ENCODE results near the gene RUNX2. TPM values are rescaled to one million over a fixed set of nuclear protein-coding genes. Genes with fewer than 3 reads are reported as not detected.
"Not testable (repeated sequence)": the region's sequence is repeated elsewhere in the genome, so short reads cannot be mapped to it uniquely, and the experiment has no call there.

Gene RUNX2
- total and polyA plus RNA-seq, 2 experiments from 2014 or later, result 0.66 to 1.7 TPM

GRCh38 chr6:45558858-45559257, 230.7 kb downstream of the RUNX2 start:
- no peaks in the 10 kb centered on the region for H3K9me3 Mint-ChIP-seq

DNA sequence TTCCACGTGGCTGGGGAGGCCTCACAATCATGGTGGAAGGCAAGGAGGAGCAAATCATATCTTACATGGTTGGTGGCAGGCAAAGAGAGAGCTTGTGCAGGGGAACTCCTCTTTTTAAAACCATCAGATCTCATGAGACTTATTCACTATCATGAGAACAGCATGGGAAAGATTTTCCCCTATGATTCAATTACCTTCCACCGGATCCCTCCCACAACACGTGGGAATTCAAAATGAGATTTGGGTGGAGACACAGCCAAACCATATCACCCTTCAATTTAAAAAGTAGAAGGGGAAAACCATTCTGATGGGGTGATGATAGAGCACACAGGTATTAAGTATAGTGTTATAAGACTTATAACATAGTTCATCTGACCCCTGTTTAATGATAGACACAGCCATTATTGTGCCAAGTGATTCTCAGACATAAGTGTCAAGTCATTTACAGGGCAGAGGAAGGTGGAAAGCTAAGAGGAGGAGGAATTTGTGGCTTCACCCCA, 232.2 kb downstream of the RUNX2 start:
- H3K4me1 ChIP-seq (ENCODE audit: insufficient read depth); H3K27me3 ChIP-seq (ENCODE audit: insufficient read depth); H3K4me2 ChIP-seq; H3K27ac ChIP-seq (ENCODE audit: low read depth); H2AFZ ChIP-seq; H3K79me2 ChIP-seq (replicated peaks; ENCODE audit: insufficient read depth); H3K4me1 Mint-ChIP-seq; H3K4me3 ChIP-seq; DNase-seq (ENCODE audit: low spot score); H3K36me3 ChIP-seq (ENCODE audit: insufficient read depth); H4K20me1 ChIP-seq (replicated peaks; ENCODE audit: insufficient read depth); ATAC-seq; H3K4me3 Mint-ChIP-seq; H3K9me3 Mint-ChIP-seq; H3K9me2 ChIP-seq (ENCODE audit: insufficient read depth); H3F3A ChIP-seq (replicated peaks; ENCODE audit: low read depth); H3K36me3 Mint-ChIP-seq (ENCODE audit: low read depth); H3K27me3 Mint-ChIP-seq (ENCODE audit: insufficient read depth, low read depth, poor library complexity); H3K27ac Mint-ChIP-seq: not testable (repeated sequence)

More at GRCh38 chr6:45558858-45559257, 230.7 kb downstream of the RUNX2 start:
- Histone ChIP-seq H3K4me2 (no peak overlapping the region), H3K27ac (ENCODE audit: low read depth) (no peak overlapping the region), H2AFZ (no peak overlapping the region), H3F3A (replicated peaks; ENCODE audit: low read depth) (no peaks in the 10 kb centered on the region), H3K36me3 (ENCODE audit: insufficient read depth) (no peaks in the 10 kb centered on the region), H3K27me3 (ENCODE audit: insufficient read depth) (no peaks in the 10 kb centered on the region), H4K20me1 (replicated peaks; ENCODE audit: insufficient read depth) (no peaks in the 10 kb centered on the region), H3K4me3 (no peak overlapping the region), H3K9me2 (ENCODE audit: insufficient read depth) (peaks cover 7% of the 10 kb centered on the region; the same call in 1 of the 2 replicates), H3K79me2 (replicated peaks; ENCODE audit: insufficient read depth) (no peaks in the 10 kb centered on the region), H3K4me1 (ENCODE audit: insufficient read depth) (no peaks in the 10 kb centered on the region)
- H3K36me3 Mint-ChIP-seq (ENCODE audit: low read depth), result no peaks in the 10 kb centered on the region
- ATAC-seq (no peak), DNase-seq (ENCODE audit: low spot score) (no peak)
- H3K4me1 Mint-ChIP-seq, result peaks cover 3% of the 10 kb centered on the region; the same call in 1 of the 3 replicates
- H3K27me3 Mint-ChIP-seq (ENCODE audit: insufficient read depth, low read depth, poor library complexity), result peaks cover 4% of the 10 kb centered on the region
- TF ChIP-seq, protein P1, sequence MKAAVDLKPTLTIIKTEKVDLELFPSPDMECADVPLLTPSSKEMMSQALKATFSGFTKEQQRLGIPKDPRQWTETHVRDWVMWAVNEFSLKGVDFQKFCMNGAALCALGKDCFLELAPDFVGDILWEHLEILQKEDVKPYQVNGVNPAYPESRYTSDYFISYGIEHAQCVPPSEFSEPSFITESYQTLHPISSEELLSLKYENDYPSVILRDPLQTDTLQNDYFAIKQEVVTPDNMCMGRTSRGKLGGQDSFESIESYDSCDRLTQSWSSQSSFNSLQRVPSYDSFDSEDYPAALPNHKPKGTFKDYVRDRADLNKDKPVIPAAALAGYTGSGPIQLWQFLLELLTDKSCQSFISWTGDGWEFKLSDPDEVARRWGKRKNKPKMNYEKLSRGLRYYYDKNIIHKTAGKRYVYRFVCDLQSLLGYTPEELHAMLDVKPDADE (IDR thresholded peaks at IDR 0.05), result no peak
- TF ChIP-seq, protein P2, sequence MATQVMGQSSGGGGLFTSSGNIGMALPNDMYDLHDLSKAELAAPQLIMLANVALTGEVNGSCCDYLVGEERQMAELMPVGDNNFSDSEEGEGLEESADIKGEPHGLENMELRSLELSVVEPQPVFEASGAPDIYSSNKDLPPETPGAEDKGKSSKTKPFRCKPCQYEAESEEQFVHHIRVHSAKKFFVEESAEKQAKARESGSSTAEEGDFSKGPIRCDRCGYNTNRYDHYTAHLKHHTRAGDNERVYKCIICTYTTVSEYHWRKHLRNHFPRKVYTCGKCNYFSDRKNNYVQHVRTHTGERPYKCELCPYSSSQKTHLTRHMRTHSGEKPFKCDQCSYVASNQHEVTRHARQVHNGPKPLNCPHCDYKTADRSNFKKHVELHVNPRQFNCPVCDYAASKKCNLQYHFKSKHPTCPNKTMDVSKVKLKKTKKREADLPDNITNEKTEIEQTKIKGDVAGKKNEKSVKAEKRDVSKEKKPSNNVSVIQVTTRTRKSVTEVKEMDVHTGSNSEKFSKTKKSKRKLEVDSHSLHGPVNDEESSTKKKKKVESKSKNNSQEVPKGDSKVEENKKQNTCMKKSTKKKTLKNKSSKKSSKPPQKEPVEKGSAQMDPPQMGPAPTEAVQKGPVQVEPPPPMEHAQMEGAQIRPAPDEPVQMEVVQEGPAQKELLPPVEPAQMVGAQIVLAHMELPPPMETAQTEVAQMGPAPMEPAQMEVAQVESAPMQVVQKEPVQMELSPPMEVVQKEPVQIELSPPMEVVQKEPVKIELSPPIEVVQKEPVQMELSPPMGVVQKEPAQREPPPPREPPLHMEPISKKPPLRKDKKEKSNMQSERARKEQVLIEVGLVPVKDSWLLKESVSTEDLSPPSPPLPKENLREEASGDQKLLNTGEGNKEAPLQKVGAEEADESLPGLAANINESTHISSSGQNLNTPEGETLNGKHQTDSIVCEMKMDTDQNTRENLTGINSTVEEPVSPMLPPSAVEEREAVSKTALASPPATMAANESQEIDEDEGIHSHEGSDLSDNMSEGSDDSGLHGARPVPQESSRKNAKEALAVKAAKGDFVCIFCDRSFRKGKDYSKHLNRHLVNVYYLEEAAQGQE (IDR thresholded peaks at IDR 0.05; ENCODE audit: unreplicated experiment), result no peak
- TF ChIP-seq ZNF114 (CRISPR knock-in tag; IDR thresholded peaks at IDR 0.05) (no peak), POLR2AphosphoS5 (IDR thresholded peaks at IDR 0.05; ENCODE audit: low read depth) (no peak), STAT1 (IDR thresholded peaks at IDR 0.05; ENCODE audit: unreplicated experiment) (no peak), NANOG (IDR thresholded peaks at IDR 0.05; ENCODE audit: borderline replicate concordance) (no peak), ZNF331 (CRISPR knock-in tag; IDR thresholded peaks at IDR 0.05; ENCODE audit: low read depth) (no peak), CTCF (conservative IDR thresholded peaks at IDR 0.05; ENCODE audit: low read depth in 2 of 2) (no peak), CREB1 (CRISPR knock-in tag; IDR thresholded peaks at IDR 0.05; ENCODE audit: low read depth) (no peak)
- no peak overlapping the region for H3K4me3 Mint-ChIP-seq
- no peak overlapping the region for H3K27ac Mint-ChIP-seq
